Neuronal stem cell (in vitro differentiated cells): Measurements from ENCODE around the gene ADRM1.
A peak's percentile ranks its signal among the peaks of the same experiment; 100 is the strongest.

Experiments used
- DNase-seq: peaks from one replicate; pipeline ENCODE4 v3.0.0-alpha.2; 2013; ENCODE audit warnings: low spot score
- H2AFZ ChIP-seq: one replicate; pipeline ENCODE4 v1.6.1; 2013; ENCODE audit warnings: mild to moderate bottlenecking, low read length, inconsistent platforms
- H2AK5ac ChIP-seq: 2 replicates; pipeline ENCODE4 v1.6.1; 2013; ENCODE audit warnings: low read depth, mild to moderate bottlenecking, inconsistent platforms, low read length, moderate library complexity, mixed read lengths
- H2BK120ac ChIP-seq: 2 replicates; pipeline ENCODE4 v1.6.1; 2013; ENCODE audit warnings: low read depth, mild to moderate bottlenecking, inconsistent platforms, low read length, moderate library complexity, mixed read lengths
- H2BK12ac ChIP-seq: one replicate; pipeline ENCODE4 v1.6.1; 2013; ENCODE audit warnings: low read length, inconsistent platforms
- H2BK15ac ChIP-seq: 2 replicates; pipeline ENCODE4 v1.6.1; 2013; ENCODE audit warnings: mild to moderate bottlenecking, low read length, inconsistent platforms, mixed read lengths
- H2BK5ac ChIP-seq: one replicate; pipeline ENCODE4 v1.6.1; 2013; ENCODE audit warnings: inconsistent platforms, mild to moderate bottlenecking, low read length, moderate library complexity
- H3K14ac ChIP-seq: one replicate; pipeline ENCODE4 v1.6.1; 2013; ENCODE audit warnings: low read length, inconsistent platforms
- H3K18ac ChIP-seq: 2 replicates; pipeline ENCODE4 v1.6.1; 2013; ENCODE audit warnings: low read length, inconsistent platforms
- H3K23ac ChIP-seq: 2 replicates; pipeline ENCODE4 v1.6.1; 2013; ENCODE audit warnings: low read depth, mild to moderate bottlenecking, mixed read lengths, low read length, inconsistent platforms; ENCODE audit not compliant: poor library complexity
- H3K27ac ChIP-seq: replicated peaks from 3 replicates; pipeline ENCODE4 v1.5.1; 2013; ENCODE audit warnings: low read length, inconsistent platforms
- H3K27me3 ChIP-seq, 3 experiments: 2 replicates each; pipeline ENCODE4 v1.6.1; 2013; ENCODE audit warnings: low read length in 3 of 3, mild to moderate bottlenecking in 2 of 3, inconsistent platforms in 1 of 3, low read depth in 1 of 3, mixed read lengths in 1 of 3, moderate library complexity in 1 of 3; ENCODE audit not compliant: control insufficient read depth in 3 of 3, insufficient read depth in 3 of 3
- H3K36me3 ChIP-seq, 2 donors: replicated peaks in 1 of 2; 2 replicates each; pipeline ENCODE4 v1.6.1; 2013; ENCODE audit warnings: low read length in 2 of 2; ENCODE audit not compliant: control insufficient read depth in 2 of 2, insufficient read depth in 2 of 2
- H3K4ac ChIP-seq: 2 replicates; pipeline ENCODE4 v1.6.1; 2013; ENCODE audit warnings: inconsistent platforms, mild to moderate bottlenecking, low read length, moderate library complexity
- H3K4me1 ChIP-seq, 2 donors: 1 replicate in 1 of 2; 2 replicates in 1 of 2; pipeline ENCODE4 v1.6.1; 2013; ENCODE audit warnings: low read length in 2 of 2, low read depth in 1 of 2; ENCODE audit not compliant: control insufficient read depth in 2 of 2, insufficient read depth in 1 of 2
- H3K4me2 ChIP-seq: one replicate; pipeline ENCODE4 v1.6.1; 2013; ENCODE audit warnings: mild to moderate bottlenecking, low read length, inconsistent platforms; ENCODE audit not compliant: insufficient read depth, poor library complexity, severe bottlenecking
- H3K4me3 ChIP-seq, 2 donors: 2 replicates each; pipeline ENCODE4 v1.5.1; 2013; ENCODE audit warnings: low read length in 2 of 2, mild to moderate bottlenecking in 2 of 2, inconsistent platforms in 1 of 2, moderate library complexity in 1 of 2
- H3K79me1 ChIP-seq: one replicate; pipeline ENCODE4 v1.6.1; 2013; ENCODE audit warnings: low read depth, mild to moderate bottlenecking, inconsistent platforms, low read length, moderate library complexity
- H3K9ac ChIP-seq: one replicate; pipeline ENCODE4 v1.6.1; 2013; ENCODE audit warnings: mild to moderate bottlenecking, low read depth, low read length, inconsistent platforms; ENCODE audit not compliant: poor library complexity
- H3K9me3 ChIP-seq, 2 donors: replicated peaks in 1 of 2; 2 replicates each; pipeline versions ENCODE3 to v1.6.1; 2013; ENCODE audit warnings: low read length in 2 of 2, mild to moderate bottlenecking in 2 of 2, inconsistent platforms in 1 of 2, low read depth in 1 of 2, mixed read lengths in 1 of 2, moderate library complexity in 1 of 2; ENCODE audit not compliant: control insufficient read depth in 2 of 2, insufficient read depth in 1 of 2
- H4K8ac ChIP-seq: one replicate; pipeline ENCODE4 v1.6.1; 2013; ENCODE audit warnings: low read depth, mild to moderate bottlenecking, inconsistent platforms, low read length, moderate library complexity
- H4K91ac ChIP-seq: one replicate; pipeline ENCODE4 v1.6.1; 2013; ENCODE audit warnings: low read length, low read depth, mild to moderate bottlenecking, inconsistent platforms; ENCODE audit not compliant: poor library complexity
- WGBS, 2 donors: extraction: QIAGEN DNeasy Blood & Tissue Kit; methylation state at CpG; one replicate each; pipeline ENCODE4 v1.1.7; 2013; ENCODE audit warnings: missing lambda C conversion rate in 2 of 2, mixed read lengths in 1 of 2; ENCODE audit not compliant: insufficient read length in 2 of 2, insufficient replicate concordance in 1 of 2; ENCODE audit errors: extremely low coverage in 2 of 2; 5-methylcytosine and 5-hydroxymethylcytosine counted together

Gene ADRM1

DNA sequence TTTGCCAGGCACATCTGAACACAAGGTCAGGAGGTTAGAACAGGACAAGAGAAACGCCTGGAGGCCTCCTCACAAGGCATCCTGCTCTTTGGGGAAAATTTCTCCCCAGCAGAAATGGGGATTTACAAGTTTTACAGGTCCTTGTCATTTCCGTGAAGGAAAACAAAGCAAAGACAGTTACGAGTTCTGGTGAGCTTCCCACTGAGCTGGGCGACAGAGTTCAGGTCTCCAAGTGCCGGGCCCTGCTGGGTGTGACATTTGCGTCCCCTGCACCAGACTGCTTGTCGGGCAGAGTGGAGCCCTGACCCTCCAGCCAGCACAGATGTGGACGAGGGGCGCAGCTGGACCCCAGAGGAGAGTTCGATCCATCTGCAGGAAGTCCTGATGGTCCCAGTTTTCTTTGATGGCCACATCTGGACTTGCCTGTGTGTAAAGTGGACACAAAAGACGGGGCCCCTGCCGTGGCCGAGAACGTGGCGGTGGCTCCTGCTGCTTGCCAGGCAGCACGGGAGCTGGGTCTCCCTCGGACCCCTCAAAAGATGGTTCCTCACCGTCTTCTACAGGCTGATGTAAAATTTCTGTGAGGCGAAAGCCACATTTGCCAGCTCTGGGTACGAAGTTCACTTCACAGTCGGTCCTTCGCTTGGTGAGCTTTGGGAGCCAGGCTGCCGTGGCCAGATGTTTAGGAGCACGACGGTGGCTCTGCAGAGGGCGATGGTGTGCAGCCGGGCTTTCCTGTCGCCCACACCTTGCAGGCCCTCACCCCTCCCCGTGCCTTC is 5.2 kb upstream of the ADRM1 start:
- Histone ChIP-seq H3K4me1 (no peaks in the 10 kb centered on the region), H3K18ac (no peak overlapping the region), H3K4ac (no peak overlapping the region), H3K14ac (no peak overlapping the region), H3K9me3 (no peaks in the 10 kb centered on the region), H2BK15ac (no peak overlapping the region), H4K91ac (no peak overlapping the region), H3K23ac (no peak overlapping the region), H4K8ac (no peak overlapping the region), H3K27me3 (no peaks in the 10 kb centered on the region), H3K4me2 (no peak overlapping the region), H3K9ac (peak overlapping the region; percentile 32), H2AK5ac (peak overlapping the region; percentile 54), H2BK12ac (no peak overlapping the region), H2AFZ (no peak overlapping the region), H3K36me3 (peaks cover 20 to 40% of the 10 kb centered on the region in 2 donors), H3K27ac (no peak overlapping the region), H3K79me1 (peaks cover 2% of the 10 kb centered on the region), H3K4me3 (no peak overlapping the region), H2BK120ac (no peak overlapping the region), H2BK5ac (peak overlapping the region; percentile 32)
- DNase-seq = no peak
- no CpG with 5 or more reads among the region's 29 CpGs for WGBS, 2 donors

DNA sequence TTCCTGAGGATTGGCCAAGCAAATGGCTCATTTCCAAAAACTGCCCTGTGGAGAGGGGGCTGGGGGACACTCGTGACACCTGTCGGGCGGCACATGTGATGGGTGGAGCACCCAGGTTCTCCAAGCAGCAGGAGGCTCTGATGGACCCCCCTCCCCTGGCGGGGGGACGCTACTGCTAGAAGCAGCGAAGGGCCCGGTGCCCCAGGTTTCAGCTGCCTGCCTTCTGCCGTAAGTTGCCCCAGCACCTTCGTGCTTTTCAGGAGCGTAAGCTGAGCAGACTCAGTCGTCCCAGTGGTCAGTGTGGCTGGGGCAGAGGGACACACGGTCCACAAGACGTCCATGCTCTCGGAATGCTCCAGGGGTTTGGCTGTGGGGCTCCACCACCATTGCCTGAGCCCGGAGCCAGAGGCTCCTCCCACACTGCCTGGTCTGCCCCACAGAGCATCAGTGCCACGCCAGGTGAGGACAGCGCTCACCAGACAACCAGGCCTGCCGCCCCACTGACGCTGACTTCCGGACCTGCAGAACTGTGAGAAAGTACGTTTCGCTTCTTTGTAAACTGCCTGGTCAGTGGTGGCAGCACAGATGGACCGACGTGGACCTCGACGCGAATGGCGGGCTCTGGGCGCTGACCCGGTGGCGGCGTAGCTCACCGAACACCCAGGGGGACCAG is 4.1 kb upstream of the ADRM1 start:
- H2AK5ac ChIP-seq = no peak overlapping the region
- H3K18ac ChIP-seq = no peak overlapping the region
- no peaks in the 10 kb centered on the region for H3K27me3 ChIP-seq
- no peak overlapping the region for H2BK12ac ChIP-seq
- H2BK120ac ChIP-seq = peak overlapping the region; percentile 98
- peaks cover 0 to 2% of the 10 kb centered on the region in 2 donors for H3K4me1 ChIP-seq
- no peak overlapping the region for H2BK15ac ChIP-seq
- H3K14ac ChIP-seq = no peak overlapping the region
- no peak overlapping the region for H2AFZ ChIP-seq
- peaks cover 18 to 36% of the 10 kb centered on the region in 2 donors for H3K36me3 ChIP-seq
- no peak overlapping the region for H4K91ac ChIP-seq
- no peak overlapping the region for H4K8ac ChIP-seq
- H3K9ac ChIP-seq = no peak overlapping the region
- no peak overlapping the region for H3K4me3 ChIP-seq
- H3K4me2 ChIP-seq = no peak overlapping the region
- no peak for DNase-seq
- no peaks in the 10 kb centered on the region for H3K9me3 ChIP-seq
- peaks cover 8% of the 10 kb centered on the region for H3K79me1 ChIP-seq
- H3K27ac ChIP-seq = no peak overlapping the region
- H2BK5ac ChIP-seq = no peak overlapping the region
- H3K23ac ChIP-seq = no peak overlapping the region
- no CpG with 5 or more reads among the region's 33 CpGs for WGBS, 2 donors
- H3K4ac ChIP-seq = no peak overlapping the region

- Histone ChIP-seq H2BK12ac (no peak overlapping the region), H3K4ac (no peak overlapping the region), H2BK15ac (no peak overlapping the region), H3K4me1 (peaks cover 8 to 10% of the 10 kb centered on the region in 2 donors), H3K14ac (no peak overlapping the region), H2BK5ac (no peak overlapping the region), H2AK5ac (no peak overlapping the region), H4K91ac (no peak overlapping the region), H2AFZ (no peak overlapping the region), H3K27ac (no peak overlapping the region), H2BK120ac (no peak overlapping the region), H4K8ac (no peak overlapping the region), H3K79me1 (peaks cover 17% of the 10 kb centered on the region), H3K36me3 (peaks cover 16 to 36% of the 10 kb centered on the region in 2 donors), H3K4me2 (no peak overlapping the region), H3K18ac (no peak overlapping the region), H3K23ac (no peak overlapping the region), H3K4me3 (peak overlapping the region in 1 of 2 donors; percentile 38), H3K9me3 (no peaks in the 10 kb centered on the region), H3K27me3 (no peaks in the 10 kb centered on the region), H3K9ac (no peak overlapping the region)
- no CpG with 5 or more reads among the region's 12 CpGs for WGBS, 2 donors
- no peak for DNase-seq
Measured at GRCh38 chr20:62299666-62300236, 3.0 kb upstream of the ADRM1 start.

DNA sequence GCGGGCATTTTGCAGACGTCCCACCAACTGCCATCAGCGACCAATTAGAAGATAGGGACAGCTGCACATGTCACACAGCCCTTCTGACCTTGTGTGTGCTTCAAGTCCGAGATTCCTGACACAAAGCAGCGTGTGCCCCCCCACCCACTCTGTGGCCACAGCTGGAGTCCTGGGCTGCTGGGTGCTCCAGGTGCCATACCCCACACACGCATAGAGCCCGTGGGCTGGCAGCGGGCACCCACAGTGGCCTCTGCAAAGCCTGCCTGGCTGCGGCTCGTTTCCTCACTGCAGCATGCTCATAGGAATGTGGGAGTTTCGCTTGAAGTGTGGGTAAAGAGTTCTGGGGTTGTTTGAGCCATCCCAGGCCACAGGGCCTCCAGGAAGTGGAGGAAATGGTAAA is 2.5 kb upstream of the ADRM1 start:
- WGBS, 2 donors = no CpG with 5 or more reads among the region's 11 CpGs
- Histone ChIP-seq H2BK5ac (no peak overlapping the region), H3K18ac (no peak overlapping the region), H3K36me3 (peaks cover 18 to 38% of the 10 kb centered on the region in 2 donors), H3K27me3 (no peaks in the 10 kb centered on the region), H2BK120ac (no peak overlapping the region), H3K14ac (no peak overlapping the region), H3K27ac (no peak overlapping the region), H4K91ac (no peak overlapping the region), H4K8ac (no peak overlapping the region), H2AK5ac (peak overlapping the region; percentile 65), H2BK15ac (no peak overlapping the region), H2AFZ (no peak overlapping the region), H3K23ac (peak overlapping the region; percentile 57), H2BK12ac (no peak overlapping the region), H3K4me2 (no peak overlapping the region), H3K9ac (no peak overlapping the region), H3K4ac (no peak overlapping the region), H3K9me3 (no peaks in the 10 kb centered on the region), H3K4me3 (no peak overlapping the region), H3K4me1 (peaks cover 8 to 10% of the 10 kb centered on the region in 2 donors), H3K79me1 (peaks cover 21% of the 10 kb centered on the region)
- DNase-seq = no peak
